ENCODE results near the gene EPAS1.

DNA sequence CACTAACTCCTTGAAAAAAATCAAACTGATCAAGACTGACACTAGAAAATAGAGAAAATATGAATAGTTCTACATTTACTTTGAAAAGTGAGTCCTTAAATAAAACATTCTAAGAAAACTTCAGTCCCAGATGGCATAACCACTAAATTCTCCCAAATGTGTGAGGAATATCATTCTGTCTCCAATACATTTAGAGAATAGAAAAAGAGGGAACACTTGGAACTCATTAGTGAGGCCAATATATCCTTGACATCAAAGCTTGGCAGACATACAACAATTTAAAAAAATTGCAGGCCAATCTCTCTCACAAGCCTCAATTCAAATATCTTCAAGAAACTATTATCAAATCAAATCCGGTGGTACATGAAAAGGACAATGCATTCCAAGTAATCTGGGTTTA, 102.8 kb downstream of the EPAS1 start:
- TF ChIP-seq, protein P1, sequence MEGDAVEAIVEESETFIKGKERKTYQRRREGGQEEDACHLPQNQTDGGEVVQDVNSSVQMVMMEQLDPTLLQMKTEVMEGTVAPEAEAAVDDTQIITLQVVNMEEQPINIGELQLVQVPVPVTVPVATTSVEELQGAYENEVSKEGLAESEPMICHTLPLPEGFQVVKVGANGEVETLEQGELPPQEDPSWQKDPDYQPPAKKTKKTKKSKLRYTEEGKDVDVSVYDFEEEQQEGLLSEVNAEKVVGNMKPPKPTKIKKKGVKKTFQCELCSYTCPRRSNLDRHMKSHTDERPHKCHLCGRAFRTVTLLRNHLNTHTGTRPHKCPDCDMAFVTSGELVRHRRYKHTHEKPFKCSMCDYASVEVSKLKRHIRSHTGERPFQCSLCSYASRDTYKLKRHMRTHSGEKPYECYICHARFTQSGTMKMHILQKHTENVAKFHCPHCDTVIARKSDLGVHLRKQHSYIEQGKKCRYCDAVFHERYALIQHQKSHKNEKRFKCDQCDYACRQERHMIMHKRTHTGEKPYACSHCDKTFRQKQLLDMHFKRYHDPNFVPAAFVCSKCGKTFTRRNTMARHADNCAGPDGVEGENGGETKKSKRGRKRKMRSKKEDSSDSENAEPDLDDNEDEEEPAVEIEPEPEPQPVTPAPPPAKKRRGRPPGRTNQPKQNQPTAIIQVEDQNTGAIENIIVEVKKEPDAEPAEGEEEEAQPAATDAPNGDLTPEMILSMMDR (IDR thresholded peaks at IDR 0.05): no peak
- TF ChIP-seq POLR2A (IDR thresholded peaks at IDR 0.05): no peak

Data from testis (tissue), 2 donors.